ENCODE measurements around the gene MS4A15. TPM values are rescaled to one million over a fixed set of nuclear protein-coding genes. Genes with fewer than 3 reads are reported as not detected.

Gene MS4A15
- total RNA-seq, 1 donor from 2014 or later: not detected

GRCh38 chr11:60717956-60718355, 38.7 kb upstream of the MS4A15 start:
- TF ChIP-seq CTCF (IDR thresholded peaks at IDR 0.05; ENCODE audit: unreplicated experiment): no peak
- Mint-ChIP-seq H3K9me3 (ENCODE audit: unreplicated experiment) (peaks cover 11% of the 10 kb centered on the region), H3K27ac (ENCODE audit: unreplicated experiment) (no peak overlapping the region), H3K36me3 (ENCODE audit: low read depth, unreplicated experiment) (peaks cover 5% of the 10 kb centered on the region), H3K27me3 (ENCODE audit: unreplicated experiment) (peaks cover 4% of the 10 kb centered on the region), H3K4me3 (ENCODE audit: unreplicated experiment) (no peak overlapping the region), H3K4me1 (ENCODE audit: unreplicated experiment) (peaks cover 8% of the 10 kb centered on the region)
- DNase-seq (ENCODE audit: low spot score): no peak

DNA sequence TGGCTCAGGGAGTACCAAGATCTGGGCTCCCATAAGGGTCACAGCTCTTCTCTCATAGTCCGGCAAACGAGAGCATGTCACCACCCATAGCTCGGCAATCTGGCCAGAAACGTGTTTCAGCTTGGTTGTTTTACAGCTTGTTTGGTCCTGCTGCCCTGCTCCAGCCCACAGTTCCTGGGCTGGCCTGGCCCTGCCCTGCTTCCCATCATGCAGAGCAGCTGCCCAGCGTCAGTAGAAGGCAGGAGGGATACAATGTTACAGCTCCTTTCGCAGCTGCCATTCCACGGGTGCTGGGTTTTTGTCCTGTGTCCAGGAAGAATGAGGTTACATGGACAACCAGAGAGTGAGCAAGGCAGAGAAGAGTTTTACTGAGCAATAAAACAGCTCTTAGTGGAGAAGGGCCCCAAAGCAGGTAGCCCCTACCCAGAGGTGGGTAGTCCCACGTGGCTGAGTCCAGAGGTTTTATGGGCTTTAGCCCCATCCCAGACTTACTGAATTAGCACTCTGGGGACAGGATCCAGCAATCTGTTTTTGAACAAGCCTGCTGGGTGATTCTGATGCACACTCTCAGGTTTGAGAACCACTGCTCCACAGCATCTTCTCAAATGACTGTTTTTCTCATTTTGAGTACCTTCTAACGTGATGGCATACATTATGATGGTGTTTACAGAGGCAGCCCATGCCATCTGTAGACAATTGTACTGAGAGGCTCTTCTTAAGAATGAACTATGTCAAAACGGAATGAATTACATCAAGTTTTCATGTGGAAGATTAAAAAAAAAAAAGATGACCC, 37.9 kb upstream of the MS4A15 start:
- no peak overlapping the region for H3K27ac Mint-ChIP-seq (ENCODE audit: unreplicated experiment)
- peaks cover 5% of the 10 kb centered on the region for H3K36me3 Mint-ChIP-seq (ENCODE audit: low read depth, unreplicated experiment)
- TF ChIP-seq CTCF (IDR thresholded peaks at IDR 0.05; ENCODE audit: unreplicated experiment): no peak
- H3K4me1 Mint-ChIP-seq (ENCODE audit: unreplicated experiment): peaks cover 15% of the 10 kb centered on the region
- H3K9me3 Mint-ChIP-seq (ENCODE audit: unreplicated experiment): peaks cover 11% of the 10 kb centered on the region
- H3K27me3 Mint-ChIP-seq (ENCODE audit: unreplicated experiment): peaks cover 4% of the 10 kb centered on the region
- DNase-seq (ENCODE audit: low spot score): no peak
- H3K4me3 Mint-ChIP-seq (ENCODE audit: unreplicated experiment): no peak overlapping the region

GRCh38 chr11:60719391-60719790, 37.3 kb upstream of the MS4A15 start:
- DNase-seq (ENCODE audit: low spot score): no peak
- no peak overlapping the region for H3K4me3 Mint-ChIP-seq (ENCODE audit: unreplicated experiment)
- peaks cover 3% of the 10 kb centered on the region for H3K27me3 Mint-ChIP-seq (ENCODE audit: unreplicated experiment)
- no peak for TF ChIP-seq CTCF (IDR thresholded peaks at IDR 0.05; ENCODE audit: unreplicated experiment)
- no peak overlapping the region for H3K27ac Mint-ChIP-seq (ENCODE audit: unreplicated experiment)
- peaks cover 15% of the 10 kb centered on the region for H3K4me1 Mint-ChIP-seq (ENCODE audit: unreplicated experiment)
- H3K9me3 Mint-ChIP-seq (ENCODE audit: unreplicated experiment): peaks cover 11% of the 10 kb centered on the region
- H3K36me3 Mint-ChIP-seq (ENCODE audit: low read depth, unreplicated experiment): peaks cover 5% of the 10 kb centered on the region

- DNase-seq (ENCODE audit: low spot score): no peak
- Mint-ChIP-seq H3K36me3 (ENCODE audit: low read depth, unreplicated experiment) (peaks cover 5% of the 10 kb centered on the region), H3K9me3 (ENCODE audit: unreplicated experiment) (peaks cover 11% of the 10 kb centered on the region), H3K4me1 (ENCODE audit: unreplicated experiment) (peaks cover 15% of the 10 kb centered on the region), H3K27me3 (ENCODE audit: unreplicated experiment) (no peaks in the 10 kb centered on the region), H3K4me3 (ENCODE audit: unreplicated experiment) (no peak overlapping the region), H3K27ac (ENCODE audit: unreplicated experiment) (no peak overlapping the region)
- TF ChIP-seq CTCF (IDR thresholded peaks at IDR 0.05; ENCODE audit: unreplicated experiment): no peak
Measured at GRCh38 chr11:60720460-60720859, 36.2 kb upstream of the MS4A15 start.

GRCh38 chr11:60724420-60724819, 32.2 kb upstream of the MS4A15 start, which contains the start of gene MS4A18:
Gene MS4A18, plus strand, starts transcription at chr11:60724720.
- H3K36me3 Mint-ChIP-seq (ENCODE audit: low read depth, unreplicated experiment): no peaks in the 10 kb centered on the region
- TF ChIP-seq CTCF (IDR thresholded peaks at IDR 0.05; ENCODE audit: unreplicated experiment): no peak
- H3K27ac Mint-ChIP-seq (ENCODE audit: unreplicated experiment): no peak within 1 kb of the TSS
- no peaks in the 10 kb centered on the region for H3K9me3 Mint-ChIP-seq (ENCODE audit: unreplicated experiment)
- H3K4me3 Mint-ChIP-seq (ENCODE audit: unreplicated experiment): no peak within 1 kb of the TSS
- DNase-seq (ENCODE audit: low spot score): no peak
- peaks cover 11% of the 10 kb centered on the region for H3K27me3 Mint-ChIP-seq (ENCODE audit: unreplicated experiment)
- H3K4me1 Mint-ChIP-seq (ENCODE audit: unreplicated experiment): peaks cover 18% of the 10 kb centered on the region
